ENCODE measurements around the gene MAST1. TPM values are rescaled to one million over a fixed set of nuclear protein-coding genes. Genes with fewer than 3 reads are reported as not detected.

Gene MAST1
- total RNA-seq, 2 experiments from 2014 or later: 0.22 to 0.60 TPM

- Histone ChIP-seq H3K36me3 (ENCODE audit: insufficient read depth, low read length) (peaks cover 24% of the 10 kb centered on the region), H3K4me3 (ENCODE audit: low read length) (peak within 1 kb of the TSS; percentile 89)
- ATAC-seq (ENCODE audit: poor library complexity): peak; percentile 89
These were observed 52.7 kb downstream of the MAST1 start, which contains the start of gene GCDH for GRCh38 chr19:12890787-12891552. GCDH (plus strand) TSS chr19:12891160; CDS start chr19:12891305, 145 bp downstream.

GRCh38 chr19:12891553-12892021 lies 53.3 kb downstream of the MAST1 start:
- peaks cover 30% of the 10 kb centered on the region for H3K36me3 ChIP-seq (ENCODE audit: insufficient read depth, low read length)
- H3K4me1 Mint-ChIP-seq (ENCODE audit: low read depth): peaks cover 27% of the 10 kb centered on the region
- no peaks in the 10 kb centered on the region for H3K9me3 Mint-ChIP-seq
- peak overlapping the region; percentile 90 for H3K27ac Mint-ChIP-seq
- H3K27ac ChIP-seq (ENCODE audit: low read depth in 1 of 2, low read length in 2 of 2): peak overlapping the region; percentile 67 to 68
- H3K27me3 ChIP-seq (ENCODE audit: control insufficient read depth in 1 of 2, insufficient read depth in 2 of 2, low read length in 2 of 2): no peaks in the 10 kb centered on the region
- H3K36me3 Mint-ChIP-seq (ENCODE audit: low read depth): peaks cover 43% of the 10 kb centered on the region
- intact Hi-C loops (cut with DNase I, micrococcal nuclease): loop anchor here (1.0 to 2.0 kb wide), 5 partner anchors 21 to 65 kb away; partner anchors contain the start of genes CALR (in 2 of the 2), FARSA (in 1 of the 2), GADD45GIP1 (in 1 of the 2) and SYCE2 (in 1 of the 2)
- peak overlapping the region; percentile 96 for H3K4me3 Mint-ChIP-seq
- DNase-seq: peak in 1 of 14 experiments; percentile 47
- H3K9me3 ChIP-seq (ENCODE audit: control insufficient read depth in 1 of 2, insufficient read depth in 1 of 2, low read length in 2 of 2): no peaks in the 10 kb centered on the region
- CTCF ChIA-PET: interaction anchor here (0.7 to 2.6 kb wide), 5 partner anchors 28 to 170 kb away, joined by 3 to 17 read pairs (median 4); partner anchors contain the start of gene SYCE2
- ATAC-seq (ENCODE audit: poor library complexity): no peak
- no peak for TF ChIP-seq CTCF (IDR thresholded peaks at IDR 0.05)
- H3K4me3 ChIP-seq (ENCODE audit: low read length): peak overlapping the region; percentile 89
- H3K27me3 Mint-ChIP-seq: no peaks in the 10 kb centered on the region
- POLR2A ChIA-PET: interaction anchor here (0.6 to 2.6 kb wide), 25 partner anchors 7 to 896 kb away, joined by 3 to 47 read pairs (median 5); partner anchors contain the start of genes CALR, DNASE2, FARSA and GADD45GIP1
- H3K4me1 ChIP-seq (ENCODE audit: insufficient read depth, low read length): peaks cover 22% of the 10 kb centered on the region

More at GRCh38 chr19:12890787-12891552, 52.7 kb downstream of the MAST1 start, which contains the start of gene GCDH:
- H3K27me3 ChIP-seq (ENCODE audit: control insufficient read depth in 1 of 2, insufficient read depth in 2 of 2, low read length in 2 of 2): no peaks in the 10 kb centered on the region
- no peak for TF ChIP-seq CTCF (IDR thresholded peaks at IDR 0.05)
- peak; percentile 90 to 99 (median 94) for DNase-seq
- H3K4me3 Mint-ChIP-seq: peak within 1 kb of the TSS; percentile 96
- H3K9me3 ChIP-seq (ENCODE audit: control insufficient read depth in 1 of 2, insufficient read depth in 1 of 2, low read length in 2 of 2): no peaks in the 10 kb centered on the region
- CTCF ChIA-PET: interaction anchor here (0.7 to 2.6 kb wide), 9 partner anchors 10 to 170 kb away, joined by 3 to 17 read pairs (median 4); partner anchors contain the start of genes DNASE2, RNASEH2A and SYCE2
- peaks cover 25% of the 10 kb centered on the region for H3K4me1 ChIP-seq (ENCODE audit: insufficient read depth, low read length)
- peaks cover 31% of the 10 kb centered on the region for H3K4me1 Mint-ChIP-seq (ENCODE audit: low read depth)
- peak within 1 kb of the TSS; percentile 67 to 68 for H3K27ac ChIP-seq (ENCODE audit: low read depth in 1 of 2, low read length in 2 of 2)
- H3K9me3 Mint-ChIP-seq: no peaks in the 10 kb centered on the region
- POLR2A ChIA-PET: interaction anchor here (0.6 to 2.6 kb wide), 34 partner anchors 8 to 1631 kb away, joined by 3 to 47 read pairs (median 4); partner anchors contain the start of genes CALR, DNASE2, FARSA and GADD45GIP1
- no peaks in the 10 kb centered on the region for H3K27me3 Mint-ChIP-seq
- intact Hi-C loops (cut with DNase I, micrococcal nuclease): loop anchor here (1.0 to 2.0 kb wide), 5 partner anchors 23 to 66 kb away; partner anchors contain the start of genes CALR (in 2 of the 2), FARSA (in 1 of the 2), GADD45GIP1 (in 1 of the 2) and SYCE2 (in 1 of the 2)
- peak within 1 kb of the TSS; percentile 90 for H3K27ac Mint-ChIP-seq
- H3K36me3 Mint-ChIP-seq (ENCODE audit: low read depth): peaks cover 40% of the 10 kb centered on the region

GRCh38 chr19:12893582-12893981 lies 55.3 kb downstream of the MAST1 start:
- Histone ChIP-seq H3K4me1 (ENCODE audit: insufficient read depth, low read length) (peaks cover 22% of the 10 kb centered on the region), H3K4me3 (ENCODE audit: low read length) (no peak overlapping the region), H3K27me3 (ENCODE audit: control insufficient read depth in 1 of 2, insufficient read depth in 2 of 2, low read length in 2 of 2) (no peaks in the 10 kb centered on the region), H3K27ac (ENCODE audit: low read depth in 1 of 2, low read length in 2 of 2) (no peak overlapping the region), H3K36me3 (ENCODE audit: insufficient read depth, low read length) (peaks cover 48% of the 10 kb centered on the region), H3K9me3 (ENCODE audit: control insufficient read depth in 1 of 2, insufficient read depth in 1 of 2, low read length in 2 of 2) (no peaks in the 10 kb centered on the region)
- peaks cover 26% of the 10 kb centered on the region for H3K4me1 Mint-ChIP-seq (ENCODE audit: low read depth)
- H3K9me3 Mint-ChIP-seq: no peaks in the 10 kb centered on the region
- no peak for TF ChIP-seq CTCF (IDR thresholded peaks at IDR 0.05)
- ATAC-seq (ENCODE audit: poor library complexity): no peak
- no peaks in the 10 kb centered on the region for H3K27me3 Mint-ChIP-seq
- H3K36me3 Mint-ChIP-seq (ENCODE audit: low read depth): peaks cover 59% of the 10 kb centered on the region
- peak overlapping the region; percentile 80 for H3K4me3 Mint-ChIP-seq
- POLR2A ChIA-PET: no interaction called here
- intact Hi-C loops (cut with DNase I, micrococcal nuclease): loop anchor here in 1 of 2 experiments (2.0 kb wide), 1 partner anchor 19 kb away; no protein-coding TSS in a partner anchor
- DNase-seq: no peak
- CTCF ChIA-PET: no interaction called here
- peak overlapping the region; percentile 17 for H3K27ac Mint-ChIP-seq
